GM21360 (cell line): ENCODE data around the gene VPS13A.
"Not testable (repeated sequence)": the region's sequence is repeated elsewhere in the genome, so short reads cannot be mapped to it uniquely, and the experiment has no call there.

ENCODE experiments used
- ATAC-seq: cut with Tn5 transposase; IDR thresholded peaks from one replicate; pipeline ENCODE4 v1.9.1; 2021; ENCODE audit warnings: mild to moderate bottlenecking, moderate library complexity; ENCODE audit not compliant: unreplicated experiment

The VPS13A gene

DNA sequence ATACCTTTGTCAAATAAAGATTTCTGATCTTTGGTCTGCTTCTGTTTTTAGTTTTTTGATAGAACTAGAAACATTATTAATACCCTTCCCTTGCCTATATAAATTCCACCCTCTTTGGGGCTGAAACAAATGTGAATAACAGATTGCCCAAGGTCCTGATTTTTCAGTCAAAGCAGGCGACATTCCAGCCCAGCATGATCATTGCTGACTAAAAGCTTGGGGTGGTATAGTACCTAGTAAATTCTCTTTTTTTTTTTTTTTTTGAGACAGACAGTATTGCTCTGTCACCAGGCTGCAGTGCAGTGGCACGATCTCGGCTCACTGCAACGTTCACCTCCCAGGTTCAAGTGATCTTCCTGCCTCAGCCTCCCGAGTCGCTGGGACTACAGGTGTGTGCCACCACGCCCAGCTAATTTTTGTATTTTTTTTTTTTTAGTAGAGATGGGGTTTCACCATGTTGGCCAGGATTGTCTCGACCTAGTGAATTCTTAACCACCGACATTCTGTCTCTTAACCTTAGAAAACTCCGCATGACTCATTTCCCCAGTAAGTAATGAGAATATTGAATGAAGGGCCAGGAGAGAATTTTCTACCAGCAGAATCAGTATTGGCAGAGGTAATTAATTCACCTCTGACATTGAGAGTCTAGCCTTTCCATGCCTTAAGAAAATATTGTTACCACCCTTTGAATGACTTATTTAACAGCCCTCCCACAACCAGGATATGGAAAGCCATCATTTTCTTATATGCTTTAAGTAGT is 244.4 kb downstream of the VPS13A start:
- ATAC-seq = no peak

DNA sequence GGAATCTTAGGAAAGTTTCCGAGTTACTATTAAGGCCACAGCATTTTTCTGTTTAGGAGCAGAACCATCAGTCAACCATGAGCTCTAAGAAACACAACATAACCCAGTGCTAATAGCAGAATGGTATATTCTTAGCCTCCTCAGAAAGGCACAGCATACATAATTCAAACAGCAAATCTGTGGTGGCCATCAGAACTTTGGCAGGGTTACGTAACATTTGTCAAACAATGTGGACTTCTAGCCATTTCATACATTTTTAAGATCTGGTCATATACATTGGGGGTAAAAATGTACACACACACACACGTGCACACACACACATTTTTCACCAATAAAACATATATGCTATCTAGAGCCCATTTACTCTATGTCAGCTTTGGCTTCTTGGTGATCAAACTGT is 245.6 kb downstream of the VPS13A start:
- ATAC-seq = no peak

DNA sequence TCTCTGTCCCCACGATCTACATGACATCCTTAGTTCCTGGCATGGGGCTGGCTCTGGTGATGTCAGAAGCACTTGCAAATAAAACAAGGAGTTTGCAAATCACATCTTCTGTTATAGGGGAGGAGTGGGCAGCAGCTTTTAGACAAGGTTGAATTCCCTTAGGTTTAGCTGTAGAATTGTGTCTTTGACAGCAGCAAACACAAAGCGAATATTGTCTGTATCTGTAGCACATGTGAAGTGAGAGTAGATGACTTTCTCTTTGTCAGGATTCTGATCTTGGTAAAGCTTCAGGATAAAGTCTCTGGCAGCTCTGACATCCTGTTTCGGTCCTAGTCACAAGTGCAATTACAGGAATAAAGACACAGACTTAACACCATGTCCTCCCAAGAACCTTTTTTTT is 246.5 kb downstream of the VPS13A start:
- no peak for ATAC-seq

DNA sequence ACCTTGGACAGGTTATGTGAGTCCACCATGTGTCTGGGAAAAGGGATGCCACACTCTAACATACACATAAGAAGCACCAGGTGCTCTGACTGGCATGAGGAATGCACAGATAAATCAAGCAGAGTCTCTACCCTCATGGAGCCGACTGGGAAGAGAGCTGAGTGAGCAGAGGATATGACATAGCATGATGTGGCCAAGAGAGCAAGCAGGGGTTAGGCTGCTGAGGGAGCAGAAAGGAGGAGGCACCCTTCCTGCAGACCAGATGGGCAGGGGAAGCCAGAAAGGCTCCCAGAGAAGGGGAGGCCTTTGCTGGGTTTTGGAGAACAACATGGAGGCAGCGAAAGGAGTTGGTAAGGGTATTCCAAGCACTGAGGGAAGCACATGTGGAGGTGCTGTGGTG is 247.7 kb downstream of the VPS13A start:
- no peak for ATAC-seq

DNA sequence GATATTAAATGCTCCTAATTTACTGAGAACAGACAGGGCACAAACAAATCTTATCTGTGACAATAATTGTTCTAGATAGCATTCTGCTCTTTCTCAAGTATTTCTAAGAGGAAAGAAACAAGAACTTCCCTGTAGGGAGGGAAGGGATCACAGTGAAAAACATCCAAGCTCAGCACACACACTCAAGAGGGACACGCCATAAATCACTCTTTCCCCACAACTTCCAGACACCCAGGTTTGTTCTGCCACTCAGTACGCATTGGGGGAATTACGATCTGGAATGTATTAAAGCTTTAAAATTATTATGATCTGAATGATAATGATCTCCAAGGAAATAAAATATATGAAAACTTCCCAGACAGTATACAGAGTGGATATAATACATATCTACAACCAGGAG is 249.4 kb downstream of the VPS13A start:
- ATAC-seq = no peak

DNA sequence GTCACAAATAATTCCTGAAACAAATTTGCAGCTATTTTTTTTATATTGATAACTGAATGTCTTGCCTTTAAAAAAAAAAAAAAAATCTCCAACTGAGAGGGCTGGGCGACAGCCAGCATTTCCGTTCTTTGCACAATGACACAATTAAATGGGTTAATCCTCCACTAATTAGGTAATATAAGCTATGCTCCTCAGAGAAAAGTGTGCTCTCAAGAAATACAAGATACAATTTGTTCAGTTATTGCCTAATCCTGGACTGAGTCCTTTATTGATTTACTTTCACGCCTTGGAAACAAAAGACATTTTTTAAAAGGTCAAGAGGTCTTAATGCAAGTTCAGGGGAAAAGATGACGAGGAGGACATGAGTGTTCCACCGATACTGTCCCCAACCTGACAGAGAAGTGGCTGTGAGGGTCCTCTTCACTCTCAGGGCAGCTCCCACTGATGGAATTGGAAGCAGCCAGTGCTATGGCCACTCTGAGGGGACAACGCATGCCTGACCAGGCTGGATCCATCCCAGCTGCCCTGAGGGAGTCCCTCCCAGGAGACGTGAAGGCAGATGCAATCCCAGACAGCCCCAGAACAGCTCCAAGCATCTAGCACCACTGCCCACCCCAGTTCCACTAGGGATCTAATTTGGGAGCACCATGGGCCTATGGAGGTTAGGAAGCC is 250.1 kb downstream of the VPS13A start:
- no peak for ATAC-seq

DNA sequence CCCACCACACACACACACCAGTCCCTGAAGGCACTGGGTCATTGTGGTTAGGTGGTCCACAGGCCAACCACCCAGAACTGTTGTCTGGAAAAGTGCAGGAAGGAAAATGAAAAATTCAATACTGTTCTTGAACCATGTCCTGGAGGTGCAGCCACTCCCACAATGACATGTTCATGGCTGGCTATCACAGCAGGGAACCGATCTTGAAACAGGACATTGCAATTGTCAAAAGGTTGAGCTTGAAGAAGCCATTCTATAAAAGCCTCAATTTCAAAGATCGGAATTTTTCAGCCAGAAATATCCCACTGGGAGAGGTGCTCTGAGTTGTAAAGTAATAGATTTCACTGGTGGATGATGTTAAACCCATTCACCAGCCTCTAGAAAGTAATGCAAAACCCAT is 252.6 kb downstream of the VPS13A start:
- no peak for ATAC-seq

DNA sequence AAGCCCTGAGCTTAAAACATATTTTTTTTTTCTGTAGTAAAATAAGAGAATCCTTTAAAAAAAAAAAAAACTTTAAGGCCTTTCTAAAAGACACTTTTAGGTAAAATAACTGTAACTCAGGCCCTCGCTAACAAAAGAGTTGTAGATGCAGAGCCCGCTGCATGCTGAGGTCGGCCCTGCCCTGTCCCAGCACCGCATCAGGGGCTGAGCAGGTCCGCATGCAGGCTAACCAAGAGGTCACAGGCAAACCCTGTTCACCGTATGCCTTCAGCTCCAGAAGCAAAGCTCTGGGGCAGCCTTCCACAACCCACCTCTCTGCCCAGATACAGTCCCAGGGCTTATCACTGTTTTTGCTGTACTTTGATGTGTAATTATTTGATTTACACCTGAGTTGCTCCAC is 254.7 kb downstream of the VPS13A start:
- ATAC-seq = no peak

DNA sequence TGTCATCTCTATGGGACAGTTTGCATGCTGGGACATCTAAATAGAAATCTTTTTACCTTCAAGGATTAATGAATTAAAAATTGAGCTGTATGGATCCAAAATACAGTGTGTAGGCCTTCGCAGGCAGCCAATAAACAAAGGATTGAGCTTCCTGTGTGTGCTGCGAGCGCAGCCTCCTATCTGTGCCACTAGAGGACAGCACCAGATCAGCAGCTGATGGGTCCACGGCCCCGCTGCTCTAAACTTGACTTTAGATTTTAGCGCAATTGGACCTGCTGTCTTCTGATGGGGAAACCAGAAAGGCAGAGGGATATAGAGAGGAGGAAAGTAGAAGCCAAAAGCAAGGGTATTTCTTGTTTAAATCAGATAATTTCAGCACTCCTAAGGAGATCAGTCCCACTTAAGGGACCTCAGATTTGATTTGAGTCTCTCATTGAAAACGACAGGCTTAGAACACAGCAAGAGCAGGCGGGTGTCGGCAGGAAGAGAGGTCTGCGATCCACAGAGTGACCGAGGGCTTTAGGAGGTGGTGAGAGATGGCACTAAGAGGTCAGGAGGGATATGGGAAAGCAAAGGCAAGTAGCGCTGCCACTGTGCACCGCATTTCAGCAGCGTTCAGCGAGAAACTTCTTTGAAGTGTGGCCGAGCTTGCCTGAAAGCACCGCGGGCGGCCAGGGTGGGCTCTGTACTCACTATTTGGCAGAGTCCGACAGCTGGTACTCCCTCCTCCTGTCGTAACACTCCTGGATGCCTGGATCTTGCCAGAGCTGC is 256.5 kb downstream of the VPS13A start:
- ATAC-seq = peak; percentile 88

DNA sequence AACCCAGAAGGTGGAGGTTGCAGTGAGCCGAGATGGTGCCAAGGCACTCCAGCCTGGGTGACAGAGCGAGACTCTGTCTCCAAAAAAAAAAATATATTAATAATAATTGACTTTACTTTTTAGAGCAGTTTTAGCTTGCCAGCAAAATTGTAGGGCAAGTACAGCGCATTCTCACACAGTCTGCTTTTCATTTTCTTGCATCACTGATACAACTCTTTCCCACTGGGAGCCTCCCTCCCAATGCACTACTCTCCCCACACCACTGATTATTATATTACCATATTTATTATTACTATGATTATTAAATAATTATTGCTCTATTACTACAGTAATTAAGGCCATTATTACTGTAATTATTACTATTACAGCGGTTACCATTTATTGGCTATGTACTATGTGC is 257.9 kb downstream of the VPS13A start:
- ATAC-seq = no peak

DNA sequence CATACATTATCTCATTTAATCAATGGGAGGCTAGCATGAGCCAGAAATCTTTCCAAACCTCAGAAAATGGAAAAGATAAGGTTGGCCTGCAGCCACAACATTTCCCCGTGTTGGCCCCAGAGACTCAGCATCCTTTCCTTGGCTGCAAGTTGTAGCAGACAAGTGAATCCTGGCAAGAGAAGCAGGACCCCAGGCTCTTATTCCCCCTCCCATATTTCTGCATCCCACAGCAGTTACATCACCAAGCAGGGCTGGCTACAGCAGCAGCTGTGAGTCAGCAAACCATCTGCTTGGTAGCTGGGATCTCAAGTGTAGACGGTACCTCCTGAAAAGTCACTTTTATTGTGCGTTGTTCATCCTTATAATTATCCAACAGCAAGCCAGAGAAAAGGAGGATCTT is 258.4 kb downstream of the VPS13A start:
- no peak for ATAC-seq

DNA sequence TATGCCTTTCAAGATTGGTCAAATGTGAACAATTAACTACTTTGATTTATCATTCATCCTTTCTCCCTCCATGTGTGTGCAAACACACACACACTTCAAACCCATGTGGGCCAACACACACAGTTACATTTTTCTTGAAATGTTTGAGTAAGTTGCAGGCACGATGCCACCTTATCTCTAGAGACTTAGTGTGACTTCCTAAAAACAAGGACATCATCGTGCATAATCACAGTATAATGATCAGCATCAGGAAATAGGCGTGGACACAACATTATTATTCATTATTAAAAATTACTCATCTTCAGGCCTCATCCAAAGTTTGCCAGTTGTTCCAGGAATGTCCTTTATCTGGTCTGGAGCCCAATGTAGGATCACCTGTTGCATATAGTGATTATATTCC is 261.3 kb downstream of the VPS13A start:
- no peak for ATAC-seq

DNA sequence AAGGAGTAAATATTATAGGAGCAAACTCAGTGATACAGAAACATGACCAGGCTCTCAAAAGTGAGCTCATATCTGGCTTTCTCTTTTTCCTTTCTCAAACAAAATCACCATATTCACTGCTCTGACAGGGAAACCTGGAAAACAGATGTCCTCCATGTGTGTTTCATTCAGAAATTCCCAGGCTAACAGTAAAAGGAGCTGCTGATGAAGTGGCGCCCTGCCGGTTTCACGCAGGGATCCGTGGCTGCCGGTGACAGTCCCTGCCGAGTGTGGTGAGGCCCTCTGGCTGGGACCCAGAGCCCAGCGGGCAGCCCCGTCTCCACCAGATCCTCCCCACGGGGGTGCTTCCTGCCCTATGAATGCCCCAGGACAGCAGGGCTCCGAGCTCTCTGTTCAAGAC is 262.7 kb downstream of the VPS13A start:
- ATAC-seq = no peak

DNA sequence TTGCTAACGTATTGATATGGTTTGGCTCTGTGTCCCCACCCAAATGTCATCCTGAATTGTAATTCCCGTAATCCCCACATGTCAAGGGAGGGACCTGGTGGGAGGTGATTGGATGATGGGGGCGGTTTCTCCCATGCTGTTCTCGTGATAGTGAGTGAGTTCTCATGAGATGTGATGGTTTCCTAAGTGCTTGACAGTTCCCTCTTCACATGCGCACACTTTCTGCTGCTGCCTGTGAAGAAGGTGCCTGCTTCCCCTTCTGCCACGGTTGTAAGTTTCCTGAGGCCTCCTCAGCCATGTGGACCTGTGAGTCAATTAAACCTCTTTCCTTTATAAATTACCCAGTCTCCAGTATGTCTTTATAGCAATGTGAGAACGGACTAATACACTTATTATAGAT is 263.8 kb downstream of the VPS13A start:
- not testable (repeated sequence) for ATAC-seq

DNA sequence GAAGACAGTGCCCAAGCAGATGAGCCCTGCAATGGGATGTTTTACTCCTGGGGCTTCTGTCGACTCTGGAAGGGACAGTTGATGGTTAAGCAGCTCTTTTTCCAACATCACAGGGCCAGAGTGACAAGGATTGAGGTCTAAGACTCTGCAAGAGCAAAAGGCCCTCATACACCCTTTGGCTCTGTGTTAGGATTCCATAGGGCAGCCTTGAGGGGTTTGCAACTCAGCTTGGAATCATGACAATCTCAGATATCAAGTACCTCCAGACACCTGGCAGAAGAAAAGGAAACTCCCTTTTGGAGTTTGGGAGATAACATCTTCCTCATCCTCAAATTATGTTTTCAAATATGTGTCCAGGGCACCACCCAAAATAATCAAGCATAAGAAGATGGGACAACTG is 265.1 kb downstream of the VPS13A start:
- no peak for ATAC-seq

DNA sequence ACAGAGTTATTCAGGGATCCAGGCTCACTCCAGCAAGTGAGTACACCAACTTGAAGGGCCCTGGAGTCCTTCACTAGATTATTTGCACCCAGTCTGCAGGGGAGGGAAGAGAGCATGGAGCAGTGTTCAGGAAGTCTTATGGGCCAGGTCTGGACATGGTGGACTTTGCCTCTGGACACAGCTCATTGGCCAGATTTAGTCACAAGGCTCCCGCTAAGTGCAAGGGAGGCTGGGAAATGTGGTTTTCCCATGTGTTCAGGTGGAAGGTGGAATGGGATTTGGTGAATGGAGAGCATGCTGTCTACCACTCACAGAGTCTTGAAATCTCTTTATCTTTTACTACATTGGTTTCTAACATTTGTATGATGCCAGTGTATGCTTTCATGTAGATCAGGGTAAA is 270.3 kb downstream of the VPS13A start:
- ATAC-seq = no peak

DNA sequence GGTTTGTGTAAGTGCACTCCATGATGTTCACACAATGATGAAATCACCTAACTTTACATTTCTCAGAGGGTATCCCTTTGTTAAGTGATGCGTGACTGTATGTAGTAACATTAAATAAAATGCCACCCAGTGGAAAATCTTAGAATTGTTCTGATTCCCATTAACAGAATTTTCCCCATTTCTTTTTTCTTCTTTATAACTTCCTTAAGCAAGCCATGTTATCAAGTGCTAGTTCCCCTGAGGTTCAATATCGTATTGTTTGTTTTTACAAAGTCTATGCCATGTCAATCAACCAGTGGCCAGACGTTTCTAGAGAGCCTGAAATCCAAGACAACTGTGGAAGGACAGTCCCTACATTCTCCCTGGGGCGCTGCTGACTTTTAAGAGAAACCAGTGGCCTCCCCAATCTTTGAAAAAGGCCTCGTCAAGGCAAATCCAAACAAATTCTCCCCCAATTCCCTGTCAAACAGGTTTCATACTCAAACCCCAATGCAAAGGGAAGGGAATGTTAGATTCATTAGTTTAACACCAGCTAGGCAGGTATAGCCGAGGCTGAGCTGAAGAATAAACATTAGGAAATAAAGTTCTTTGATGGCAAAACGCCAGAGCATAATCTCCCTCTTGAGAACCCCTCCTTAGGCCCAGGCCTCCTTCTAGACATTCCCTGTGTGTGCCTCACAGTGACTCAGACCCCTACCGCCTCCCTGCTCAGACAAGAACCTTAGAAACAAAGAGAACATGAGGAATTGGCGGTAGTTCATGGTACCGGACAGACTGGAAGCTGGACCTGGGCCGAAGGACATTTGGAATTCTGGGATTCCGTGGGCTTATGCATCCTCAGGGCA is 272.1 kb downstream of the VPS13A start:
- ATAC-seq = no peak

DNA sequence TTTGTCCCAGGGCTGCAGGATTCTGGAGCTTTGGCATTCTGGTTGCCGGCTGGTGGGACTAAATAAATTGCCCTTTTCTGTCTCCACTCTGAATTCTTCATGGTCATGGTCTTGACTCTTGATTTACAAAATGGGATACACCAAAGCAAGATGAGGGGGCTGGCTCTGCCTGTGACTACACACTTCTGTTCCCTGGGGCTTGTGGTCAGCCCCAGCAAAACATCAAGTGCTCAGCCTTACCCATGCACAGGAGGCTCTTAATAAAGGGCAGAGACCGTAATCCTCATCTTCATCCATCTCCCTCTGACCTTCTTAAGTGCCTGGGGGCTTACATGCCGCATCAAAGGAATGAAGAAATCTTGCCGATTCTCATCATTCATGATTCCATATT is 272.7 kb downstream of the VPS13A start:
- ATAC-seq = no peak

DNA sequence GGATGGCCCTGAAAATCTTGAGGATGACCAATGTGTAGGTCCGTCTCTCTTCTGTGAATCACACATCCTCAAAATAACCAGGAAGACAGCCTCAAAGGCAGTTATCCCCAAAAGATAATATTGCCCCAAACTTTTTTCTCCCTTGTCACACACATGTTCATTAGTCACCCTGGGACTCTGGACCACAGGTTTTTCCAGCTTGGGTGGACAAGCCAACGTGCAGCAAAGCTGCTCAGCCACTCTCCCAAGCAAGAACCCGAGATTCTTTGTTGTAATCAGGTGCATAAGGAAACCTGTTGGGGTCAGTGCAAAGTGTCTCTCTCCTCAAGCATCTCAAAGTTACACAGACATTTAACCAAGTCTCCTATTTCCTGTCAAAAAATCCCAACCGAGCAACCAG is 274.2 kb downstream of the VPS13A start:
- ATAC-seq = no peak

DNA sequence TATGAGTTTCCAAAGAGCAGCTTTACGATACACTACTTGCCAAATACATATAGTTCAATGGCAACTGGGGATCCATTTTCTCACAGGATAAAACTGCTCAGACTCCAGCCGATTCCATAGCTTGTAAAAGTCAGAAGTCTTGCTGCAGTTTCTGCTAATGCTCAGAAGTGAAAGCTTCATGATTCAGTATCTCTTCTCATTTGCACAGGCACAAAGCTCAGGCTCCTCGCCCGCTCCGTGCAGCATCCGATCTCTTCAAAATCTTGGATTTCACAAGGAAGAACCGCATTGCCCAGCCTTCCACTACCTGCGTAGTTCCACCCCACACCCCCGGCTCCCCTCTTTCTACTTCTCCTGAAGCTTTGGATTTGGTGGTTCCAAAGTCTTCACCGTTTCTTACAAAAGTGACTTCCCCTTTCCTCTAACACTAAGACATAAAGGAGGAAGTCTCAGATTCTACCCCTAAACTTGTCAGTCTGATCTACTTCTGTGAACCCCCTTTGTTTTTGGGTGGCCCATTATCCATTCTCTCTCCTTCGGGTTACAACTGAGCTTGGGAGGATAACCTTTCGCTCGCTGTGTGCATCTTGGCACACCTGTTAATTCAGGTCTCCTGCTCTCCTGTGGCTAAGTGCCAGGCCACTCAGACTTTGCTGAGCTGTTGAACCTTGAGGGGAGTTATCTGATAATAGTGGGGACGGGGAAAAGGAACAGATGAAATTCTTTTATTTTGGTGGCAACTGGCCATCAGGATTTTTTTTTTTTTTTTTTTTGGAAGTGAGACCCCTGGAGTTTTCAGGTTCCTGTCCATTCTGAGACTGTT is 276.7 kb downstream of the VPS13A start:
- no peak for ATAC-seq
